BJ (cell line): ENCODE results near the gene SMC5. TPM values are rescaled to one million over a fixed set of nuclear protein-coding genes. Genes with fewer than 3 reads are reported as not detected.
A peak's percentile ranks its signal among the peaks of the same experiment; 100 is the strongest.

Experiments
- CTCF ChIA-PET: fragments of 350-600 bp; formaldehyde crosslinking; extraction: SDS; loops from one replicate; lab custom pipeline; 2021; ENCODE audit warnings: antibody characterized with exemption, inconsistent platforms; lab: Yijun Ruan, JAX
- POLR2A ChIA-PET: fragments of 300-600 bp; sonication (Branson Sonifier 250); formaldehyde crosslinking; extraction: SDS; loops from one replicate; lab custom pipeline; 2021; ENCODE audit warnings: antibody characterized with exemption; lab: Charles Lee
- DNase-seq: peaks from one replicate; pipeline ENCODE4 v3.0.0-alpha.2; 2011; ENCODE audit warnings: low read depth
- H3K27me3 ChIP-seq: 2 replicates; pipeline ENCODE4 v1.6.0; 2011; ENCODE audit warnings: low read length; ENCODE audit not compliant: control insufficient read depth, insufficient read depth
- H3K36me3 ChIP-seq: 2 replicates; pipeline ENCODE4 v1.5.1; 2011; ENCODE audit warnings: low read length; ENCODE audit not compliant: control insufficient read depth, insufficient read depth
- H3K4me3 ChIP-seq: 2 replicates; pipeline ENCODE4 v1.5.1; 2011; ENCODE audit warnings: low read depth, mild to moderate bottlenecking, control low read depth, low read length
- polyA plus RNA-seq: library from polyadenylated mRNA; depleted of rRNA; stranded (reverse); fragments of >200 nt; gene quantifications from 2 replicates; pipeline ENCODE4 v1.2.3, GENCODE V29; 2011
- TF ChIP-seq, protein P1 (sequence below): IDR thresholded peaks from 2 replicates; pipeline ENCODE4 v1.5.1; 2011; ENCODE audit warnings: low read depth, mild to moderate bottlenecking, control low read depth, inconsistent platforms, low read length, moderate library complexity; ENCODE audit not compliant: insufficient read depth

SMC5 gene
- polyA plus RNA-seq, 1 experiment, result 7.9 TPM

DNA sequence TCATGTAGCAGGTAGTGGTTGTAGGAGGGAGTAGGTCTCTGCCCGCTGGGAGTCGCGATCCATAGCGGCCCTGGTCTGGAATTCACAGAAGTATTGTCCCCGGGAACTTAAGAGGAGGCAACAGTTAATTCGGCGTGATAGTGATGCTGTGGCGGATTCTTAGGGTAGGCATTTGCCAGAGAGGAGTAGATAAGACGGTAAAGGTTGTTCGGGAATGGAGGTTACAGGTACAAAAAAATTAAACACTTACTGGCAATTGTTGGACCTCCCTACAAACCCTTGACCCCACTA, 679 bp downstream of the SMC5 start:
- ChIA-PET POLR2A (no interaction called here), CTCF (interaction anchor here (0.6 kb wide), 1 partner anchor 22 kb away, joined by 3 read pairs; no protein-coding TSS in a partner anchor)
- H3K27me3 ChIP-seq, result no peaks in the 10 kb centered on the region
- DNase-seq, result no peak
- peak overlapping the region; percentile 76 for H3K4me3 ChIP-seq
- peaks cover 5% of the 10 kb centered on the region for H3K36me3 ChIP-seq
- TF ChIP-seq, protein P1, sequence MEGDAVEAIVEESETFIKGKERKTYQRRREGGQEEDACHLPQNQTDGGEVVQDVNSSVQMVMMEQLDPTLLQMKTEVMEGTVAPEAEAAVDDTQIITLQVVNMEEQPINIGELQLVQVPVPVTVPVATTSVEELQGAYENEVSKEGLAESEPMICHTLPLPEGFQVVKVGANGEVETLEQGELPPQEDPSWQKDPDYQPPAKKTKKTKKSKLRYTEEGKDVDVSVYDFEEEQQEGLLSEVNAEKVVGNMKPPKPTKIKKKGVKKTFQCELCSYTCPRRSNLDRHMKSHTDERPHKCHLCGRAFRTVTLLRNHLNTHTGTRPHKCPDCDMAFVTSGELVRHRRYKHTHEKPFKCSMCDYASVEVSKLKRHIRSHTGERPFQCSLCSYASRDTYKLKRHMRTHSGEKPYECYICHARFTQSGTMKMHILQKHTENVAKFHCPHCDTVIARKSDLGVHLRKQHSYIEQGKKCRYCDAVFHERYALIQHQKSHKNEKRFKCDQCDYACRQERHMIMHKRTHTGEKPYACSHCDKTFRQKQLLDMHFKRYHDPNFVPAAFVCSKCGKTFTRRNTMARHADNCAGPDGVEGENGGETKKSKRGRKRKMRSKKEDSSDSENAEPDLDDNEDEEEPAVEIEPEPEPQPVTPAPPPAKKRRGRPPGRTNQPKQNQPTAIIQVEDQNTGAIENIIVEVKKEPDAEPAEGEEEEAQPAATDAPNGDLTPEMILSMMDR, result no peak

- Histone ChIP-seq H3K4me3 (peak overlapping the region; percentile 76), H3K27me3 (no peaks in the 10 kb centered on the region), H3K36me3 (peaks cover 6% of the 10 kb centered on the region)
- ChIA-PET CTCF (interaction anchor here (0.6 kb wide), 1 partner anchor 21 kb away, joined by 3 read pairs; no protein-coding TSS in a partner anchor), POLR2A (no interaction called here)
- DNase-seq, result no peak
- TF ChIP-seq, protein P1, result no peak
Observed at GRCh38 chr9:70260007-70260443, 1.2 kb downstream of the SMC5 start.

GRCh38 chr9:70260606-70261005, 1.8 kb downstream of the SMC5 start:
- peaks cover 6% of the 10 kb centered on the region for H3K36me3 ChIP-seq

DNA sequence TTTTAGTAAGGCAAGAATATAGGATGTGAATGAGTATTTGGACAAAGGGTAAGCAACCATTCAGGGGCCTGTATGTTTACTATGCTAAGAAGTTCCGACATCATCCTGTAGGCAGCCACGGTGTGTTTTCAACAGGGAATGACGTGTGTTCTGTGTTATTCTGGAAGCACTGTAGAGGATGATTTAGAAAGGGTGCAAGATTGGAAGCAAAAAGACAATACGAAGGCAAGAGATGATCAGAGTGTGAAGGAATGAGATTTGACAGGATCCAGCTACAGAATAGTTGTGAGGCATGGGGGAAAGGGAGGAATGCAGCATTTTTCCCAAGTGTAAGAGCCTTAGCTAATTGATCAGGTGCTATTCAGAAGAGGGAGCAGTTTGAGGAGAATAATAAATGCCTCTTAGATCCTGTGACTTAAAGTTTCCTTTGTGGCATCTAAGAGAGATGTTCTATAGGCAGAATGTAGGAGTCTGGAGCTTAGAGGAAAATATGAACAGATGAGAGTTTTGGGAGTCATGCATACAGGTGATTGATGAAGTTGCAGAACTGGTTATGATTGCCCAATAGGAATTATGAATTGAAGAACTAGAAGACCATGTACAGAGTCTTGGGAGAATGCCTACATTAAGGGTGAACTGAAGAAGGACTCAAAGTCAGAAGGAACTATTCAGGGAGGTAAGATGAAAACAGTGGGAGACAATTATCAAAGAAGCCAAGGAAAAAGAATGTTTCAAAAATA, 2.5 kb downstream of the SMC5 start:
- H3K27me3 ChIP-seq, result no peaks in the 10 kb centered on the region
- CTCF ChIA-PET, result interaction anchor here (0.6 kb wide), 1 partner anchor 291 kb away, joined by 3 read pairs; no protein-coding TSS in a partner anchor
- TF ChIP-seq, protein P1, result no peak
- no peak for DNase-seq
- H3K4me3 ChIP-seq, result no peak overlapping the region
- POLR2A ChIA-PET, result interaction anchor here (0.5 kb wide), 1 partner anchor 507 kb away, joined by 3 read pairs; no protein-coding TSS in a partner anchor
- peaks cover 6% of the 10 kb centered on the region for H3K36me3 ChIP-seq

More at GRCh38 chr9:70260606-70261005, 1.8 kb downstream of the SMC5 start:
- TF ChIP-seq, protein P1, result no peak
- ChIA-PET CTCF (no interaction called here), POLR2A (no interaction called here)
- Histone ChIP-seq H3K4me3 (no peak overlapping the region), H3K27me3 (no peaks in the 10 kb centered on the region)
- DNase-seq, result no peak

GRCh38 chr9:70262366-70262765, 3.6 kb downstream of the SMC5 start:
- POLR2A ChIA-PET, result no interaction called here
- TF ChIP-seq, protein P1, result no peak
- no peak for DNase-seq
- Histone ChIP-seq H3K36me3 (peaks cover 6% of the 10 kb centered on the region), H3K4me3 (no peak overlapping the region), H3K27me3 (no peaks in the 10 kb centered on the region)
- CTCF ChIA-PET, result no interaction called here
